ENCODE measurements around the gene SUMO2. TPM values are rescaled to one million over a fixed set of nuclear protein-coding genes. Genes with fewer than 3 reads are reported as not detected.
A peak's percentile ranks its signal among the peaks of the same experiment; 100 is the strongest.
"Not testable (repeated sequence)": the region's sequence is repeated elsewhere in the genome, so short reads cannot be mapped to it uniquely, and the experiment has no call there.

The SUMO2 gene
- total and polyA plus RNA-seq, 2 experiments from 2014 or later, result 91.3 to 485 TPM

DNA sequence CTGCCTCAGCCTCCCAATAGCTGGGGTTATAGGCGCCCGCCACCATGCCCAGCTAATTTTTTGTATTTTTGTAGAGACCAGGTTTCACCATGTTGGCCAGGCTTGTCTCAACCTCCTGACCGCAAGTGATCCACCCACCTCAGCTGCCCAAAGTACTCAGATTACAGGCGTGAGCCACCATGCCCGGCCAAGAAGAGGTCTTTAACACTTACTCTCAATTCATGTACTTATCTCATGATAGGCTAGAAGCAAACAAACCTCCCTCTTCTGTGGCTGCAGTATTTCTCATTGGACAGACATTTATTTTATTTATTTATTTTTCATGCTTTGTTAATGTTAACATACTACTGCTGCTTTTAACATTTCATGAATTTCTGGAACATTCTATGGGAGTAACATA is 44.2 kb downstream of the SUMO2 start:
- no peak for DNase-seq (ENCODE audit: low read depth in 1 of 2, low spot score in 1 of 2)
- H3K27ac ChIP-seq, result no peak overlapping the region
- H3K9me3 ChIP-seq (ENCODE audit: low read depth), result no peaks in the 10 kb centered on the region
- peaks cover 22% of the 10 kb centered on the region for H3K36me3 ChIP-seq
- no peaks in the 10 kb centered on the region for H3K4me1 ChIP-seq (ENCODE audit: low read depth)
- TF ChIP-seq, protein P1, sequence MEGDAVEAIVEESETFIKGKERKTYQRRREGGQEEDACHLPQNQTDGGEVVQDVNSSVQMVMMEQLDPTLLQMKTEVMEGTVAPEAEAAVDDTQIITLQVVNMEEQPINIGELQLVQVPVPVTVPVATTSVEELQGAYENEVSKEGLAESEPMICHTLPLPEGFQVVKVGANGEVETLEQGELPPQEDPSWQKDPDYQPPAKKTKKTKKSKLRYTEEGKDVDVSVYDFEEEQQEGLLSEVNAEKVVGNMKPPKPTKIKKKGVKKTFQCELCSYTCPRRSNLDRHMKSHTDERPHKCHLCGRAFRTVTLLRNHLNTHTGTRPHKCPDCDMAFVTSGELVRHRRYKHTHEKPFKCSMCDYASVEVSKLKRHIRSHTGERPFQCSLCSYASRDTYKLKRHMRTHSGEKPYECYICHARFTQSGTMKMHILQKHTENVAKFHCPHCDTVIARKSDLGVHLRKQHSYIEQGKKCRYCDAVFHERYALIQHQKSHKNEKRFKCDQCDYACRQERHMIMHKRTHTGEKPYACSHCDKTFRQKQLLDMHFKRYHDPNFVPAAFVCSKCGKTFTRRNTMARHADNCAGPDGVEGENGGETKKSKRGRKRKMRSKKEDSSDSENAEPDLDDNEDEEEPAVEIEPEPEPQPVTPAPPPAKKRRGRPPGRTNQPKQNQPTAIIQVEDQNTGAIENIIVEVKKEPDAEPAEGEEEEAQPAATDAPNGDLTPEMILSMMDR (IDR thresholded peaks at IDR 0.05; ENCODE audit: low read depth, low read length), result no peak
- H3K27me3 ChIP-seq, result no peaks in the 10 kb centered on the region
- no peak overlapping the region for H3K4me3 ChIP-seq

- not testable (repeated sequence) for H3K4me3 ChIP-seq; H3K9me3 ChIP-seq (ENCODE audit: low read depth); H3K4me1 ChIP-seq (ENCODE audit: low read depth); H3K27me3 ChIP-seq; DNase-seq (ENCODE audit: low read depth in 1 of 2, low spot score in 1 of 2); H3K27ac ChIP-seq
- H3K36me3 ChIP-seq, result peaks cover 22% of the 10 kb centered on the region
Measured at GRCh38 chr17:75137762-75138161, 45.0 kb downstream of the SUMO2 start.

DNA sequence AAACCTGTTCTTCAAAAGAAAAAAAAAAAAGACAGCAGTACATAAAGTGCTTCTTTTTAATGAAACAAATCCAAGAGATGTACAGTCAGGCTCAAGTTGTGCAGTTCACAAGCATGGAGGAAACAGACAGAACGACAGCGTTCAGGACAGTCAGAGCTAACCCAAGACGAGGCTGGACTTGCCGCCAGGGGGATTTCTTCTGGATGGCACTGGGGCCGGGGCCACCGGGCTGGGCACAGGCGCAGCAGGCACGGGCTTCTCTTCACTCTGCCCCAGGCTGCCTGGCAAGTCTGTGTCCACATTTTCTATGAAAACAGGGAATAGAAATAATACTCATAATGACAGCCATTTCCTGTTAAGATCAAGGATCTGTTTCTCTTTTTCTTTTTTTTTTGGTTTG is 46.8 kb downstream of the SUMO2 start:
- H3K27ac ChIP-seq, result peak overlapping the region; percentile 58
- H3K4me1 ChIP-seq (ENCODE audit: low read depth), result no peaks in the 10 kb centered on the region
- no peaks in the 10 kb centered on the region for H3K9me3 ChIP-seq (ENCODE audit: low read depth)
- no peak for DNase-seq (ENCODE audit: low read depth in 1 of 2, low spot score in 1 of 2)
- no peak overlapping the region for H3K4me3 ChIP-seq
- H3K36me3 ChIP-seq, result peaks cover 11% of the 10 kb centered on the region
- TF ChIP-seq, protein P1 (IDR thresholded peaks at IDR 0.05; ENCODE audit: low read depth, low read length), result no peak
- H3K27me3 ChIP-seq, result no peaks in the 10 kb centered on the region

GRCh38 chr17:75135452-75135851 is 47.3 kb downstream of the SUMO2 start:
- H3K27ac ChIP-seq, result peak overlapping the region; percentile 58

DNA sequence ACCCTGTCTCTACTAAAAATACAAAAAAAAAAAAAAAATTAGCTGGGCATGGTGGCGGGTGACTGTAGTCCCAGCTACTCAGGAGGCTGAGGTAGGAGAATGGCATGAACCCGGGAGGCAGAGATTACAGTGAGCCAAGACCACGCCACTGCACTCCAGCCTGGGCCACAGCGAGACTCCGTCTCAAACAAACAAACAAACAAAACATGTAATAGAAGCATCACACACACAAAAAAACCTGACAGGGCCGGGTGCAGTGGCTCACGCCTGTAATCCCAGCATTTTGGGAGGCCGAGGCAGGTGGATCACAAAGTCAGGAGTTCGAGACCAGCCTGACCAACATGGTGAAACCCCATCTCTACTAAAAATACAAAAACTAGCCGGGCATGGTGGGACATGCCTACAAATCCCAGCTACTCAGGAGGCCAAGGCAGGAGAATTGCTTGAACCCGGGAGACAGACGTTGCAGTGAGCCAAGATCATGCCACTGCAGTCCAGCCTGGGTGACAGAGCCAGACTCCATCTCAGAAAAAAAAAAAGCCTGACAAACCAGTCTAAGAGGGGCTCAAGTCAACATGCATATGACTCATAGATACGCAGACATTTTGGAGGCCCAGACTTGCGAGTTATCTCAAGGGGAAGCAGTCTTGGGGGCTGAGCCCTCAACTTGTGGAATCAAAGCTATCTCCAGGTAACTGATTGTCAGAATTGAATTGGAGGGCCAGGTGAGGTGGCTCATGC is 49.0 kb downstream of the SUMO2 start:
- H3K27ac ChIP-seq, result peak overlapping the region; percentile 17

More at GRCh38 chr17:75135452-75135851, 47.3 kb downstream of the SUMO2 start:
- H3K9me3 ChIP-seq (ENCODE audit: low read depth), result no peaks in the 10 kb centered on the region
- no peaks in the 10 kb centered on the region for H3K4me1 ChIP-seq (ENCODE audit: low read depth)
- TF ChIP-seq, protein P1 (IDR thresholded peaks at IDR 0.05; ENCODE audit: low read depth, low read length), result no peak
- H3K36me3 ChIP-seq, result peaks cover 7% of the 10 kb centered on the region
- no peak overlapping the region for H3K4me3 ChIP-seq
- DNase-seq (ENCODE audit: low read depth in 1 of 2, low spot score in 1 of 2), result no peak
- no peaks in the 10 kb centered on the region for H3K27me3 ChIP-seq

DNA sequence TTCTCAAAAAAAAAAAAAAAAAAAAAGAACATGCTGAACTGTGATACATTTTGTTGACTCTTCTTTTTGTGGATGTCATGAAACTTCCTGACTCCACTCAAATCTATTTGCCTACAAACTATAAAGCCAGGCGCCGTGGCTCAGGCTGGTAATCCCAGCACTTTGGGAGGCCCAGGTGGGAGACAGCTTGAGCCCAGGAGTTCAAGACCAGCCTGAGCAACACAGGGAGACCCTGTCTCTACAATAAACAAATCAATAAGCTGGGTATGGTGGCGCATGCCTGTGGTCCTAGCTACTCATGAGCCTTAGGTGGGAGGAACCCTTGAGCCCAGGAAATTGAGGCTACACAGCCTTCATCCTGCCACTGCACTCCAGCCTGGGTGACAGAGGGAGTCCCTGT is 49.8 kb downstream of the SUMO2 start:
- Histone ChIP-seq H3K27me3 (no peaks in the 10 kb centered on the region), H3K9me3 (ENCODE audit: low read depth) (no peaks in the 10 kb centered on the region), H3K4me1 (ENCODE audit: low read depth) (no peaks in the 10 kb centered on the region), H3K27ac (no peak overlapping the region), H3K4me3 (no peak overlapping the region), H3K36me3 (peaks cover 3% of the 10 kb centered on the region)
- no peak for DNase-seq (ENCODE audit: low read depth in 1 of 2, low spot score in 1 of 2)
- TF ChIP-seq, protein P1 (IDR thresholded peaks at IDR 0.05; ENCODE audit: low read depth, low read length), result no peak

More for the DNA sequence above, 49.0 kb downstream of the SUMO2 start:
- not testable (repeated sequence) for H3K36me3 ChIP-seq; H3K27me3 ChIP-seq; H3K4me3 ChIP-seq; H3K9me3 ChIP-seq (ENCODE audit: low read depth); H3K4me1 ChIP-seq (ENCODE audit: low read depth); DNase-seq (ENCODE audit: low read depth in 1 of 2, low spot score in 1 of 2)

- not testable (repeated sequence) for H3K4me1 ChIP-seq (ENCODE audit: low read depth); H3K9me3 ChIP-seq (ENCODE audit: low read depth); H3K27me3 ChIP-seq; DNase-seq (ENCODE audit: low read depth in 1 of 2, low spot score in 1 of 2); H3K36me3 ChIP-seq
- peak overlapping the region; percentile 84 for H3K4me3 ChIP-seq
- H3K27ac ChIP-seq, result peak overlapping the region; percentile 84
Measured at GRCh38 chr17:75132018-75133000, 50.5 kb downstream of the SUMO2 start.

Measured in cardiac muscle cell (in vitro differentiated cells and primary cell).